Kidney tubule cell (primary cell): ENCODE measurements around the gene ADGRF4.
"Not testable (repeated sequence)": the region's sequence is repeated elsewhere in the genome, so short reads cannot be mapped to it uniquely, and the experiment has no call there.

Source experiments
- DNase-seq: peaks from one replicate; pipeline ENCODE4 v3.0.0-alpha.2; 2018; ENCODE audit warnings: low spot score

The ADGRF4 gene

GRCh38 chr6:47734831-47735481 is 36.6 kb downstream of the ADGRF4 start:
- DNase-seq, result no peak

GRCh38 chr6:47736083-47736700 is 37.8 kb downstream of the ADGRF4 start:
- DNase-seq, result no peak

GRCh38 chr6:47737406-47737805 is 39.0 kb downstream of the ADGRF4 start:
- peak; percentile 56 for DNase-seq

- DNase-seq, result no peak
Measured at GRCh38 chr6:47740714-47741113, 42.3 kb downstream of the ADGRF4 start.

- DNase-seq, result peak; percentile 88
Measured at GRCh38 chr6:47741807-47742206, 43.4 kb downstream of the ADGRF4 start.

GRCh38 chr6:47743744-47744143 is 45.4 kb downstream of the ADGRF4 start:
- DNase-seq, result no peak

- DNase-seq, result not testable (repeated sequence)
Measured at GRCh38 chr6:47745269-47745668, 46.9 kb downstream of the ADGRF4 start.

- DNase-seq, result no peak
Measured at GRCh38 chr6:47749757-47750156, 51.4 kb downstream of the ADGRF4 start.

GRCh38 chr6:47752801-47753200 is 54.4 kb downstream of the ADGRF4 start:
- no peak for DNase-seq

- DNase-seq, result peak; percentile 28
Measured at GRCh38 chr6:47759364-47759763, 61.0 kb downstream of the ADGRF4 start.

GRCh38 chr6:47762502-47762901 is 64.1 kb downstream of the ADGRF4 start:
- no peak for DNase-seq

GRCh38 chr6:47766445-47766844 is 68.1 kb downstream of the ADGRF4 start:
- DNase-seq, result no peak

- no peak for DNase-seq
Measured at GRCh38 chr6:47767102-47767501, 68.7 kb downstream of the ADGRF4 start.

GRCh38 chr6:47769982-47770381 is 71.6 kb downstream of the ADGRF4 start:
- DNase-seq, result peak; percentile 50
